OCI-LY7 (cell line): ENCODE measurements around the gene SLCO2A1. TPM values are rescaled to one million over a fixed set of nuclear protein-coding genes. Genes with fewer than 3 reads are reported as not detected.

Experiments used
- BruUV-seq: library from RNA; stranded (reverse); fragments of 400-500 nt; replicated peaks from 2 replicates; lab custom pipeline; 2021; lab: Mats Ljungman, UMichigan
- CTCF ChIA-PET: fragments of 300-600 bp; sonication (Branson Sonifier 250); formaldehyde crosslinking; loops from one replicate; lab custom pipeline; 2022; ENCODE audit warnings: antibody characterized with exemption; ENCODE audit not compliant: unreplicated experiment; lab: Charles Lee
- POLR2A ChIA-PET: fragments of 300-600 bp; sonication (Branson Sonifier 250); formaldehyde crosslinking; loops from one replicate; lab custom pipeline; 2022; ENCODE audit warnings: antibody characterized with exemption; lab: Charles Lee
- DNase-seq: peaks from one replicate; pipeline ENCODE4 v3.0.0-alpha.2; 2015; ENCODE audit warnings: low spot score
- H2AFZ ChIP-seq: fragments of 200-600 bp; sonication (generic), shearing (Covaris generic); 2 replicates; pipeline ENCODE4 v1.6.1; 2014; ENCODE audit warnings: mild to moderate bottlenecking, antibody characterized with exemption, low read length, moderate library complexity
- H3K27ac ChIP-seq: fragments of 200-600 bp; sonication (generic); 2 replicates; pipeline ENCODE4 v1.5.1; 2014; ENCODE audit warnings: mixed run types, low read depth, mild to moderate bottlenecking, moderate library complexity, low read length, inconsistent platforms; ENCODE audit not compliant: poor library complexity, severe bottlenecking
- H3K36me3 ChIP-seq: fragments of 200-600 bp; sonication (generic); 2 replicates; pipeline ENCODE4 v1.6.1; 2014; ENCODE audit warnings: mild to moderate bottlenecking, antibody characterized with exemption, low read length, moderate library complexity, mixed read lengths; ENCODE audit not compliant: insufficient read depth
- H3K4me1 ChIP-seq: fragments of 200-600 bp; sonication (generic); 2 replicates; pipeline ENCODE4 v1.5.1; 2014; ENCODE audit warnings: mild to moderate bottlenecking, low read length; ENCODE audit not compliant: insufficient read depth, poor library complexity, severe bottlenecking
- H3K4me2 ChIP-seq: fragments of 200-600 bp; sonication (generic); 2 replicates; pipeline ENCODE4 v1.6.1; 2014; ENCODE audit warnings: mild to moderate bottlenecking, low read length
- H3K4me3 ChIP-seq: fragments of 200-600 bp; sonication (generic); 2 replicates; pipeline ENCODE4 v1.5.1; 2014; ENCODE audit warnings: mild to moderate bottlenecking, low read depth, low read length; ENCODE audit not compliant: poor library complexity, severe bottlenecking
- H3K79me2 ChIP-seq: fragments of 200-600 bp; sonication (generic); 2 replicates; pipeline ENCODE4 v1.6.1; 2016; ENCODE audit warnings: low read depth, mild to moderate bottlenecking, low read length, moderate library complexity, mixed read lengths; ENCODE audit not compliant: insufficient read depth
- H3K9me2 ChIP-seq: fragments of 200-600 bp; sonication (generic); 2 replicates; pipeline ENCODE4 v1.6.1; 2016; ENCODE audit warnings: mild to moderate bottlenecking, low read length, mixed read lengths; ENCODE audit not compliant: insufficient read depth
- H3K9me3 ChIP-seq: fragments of 200-600 bp; sonication (generic); 2 replicates; pipeline ENCODE4 v1.6.1; 2014; ENCODE audit warnings: mild to moderate bottlenecking, mixed run types, low read length, mixed read lengths
- H4K20me1 ChIP-seq: fragments of 200-600 bp; sonication (generic); 2 replicates; pipeline ENCODE4 v1.6.1; 2014; ENCODE audit warnings: mild to moderate bottlenecking, antibody characterized with exemption, low read length, moderate library complexity, mixed read lengths; ENCODE audit not compliant: insufficient read depth
- EZH2phosphoT487 ChIP-seq: fragments of 200-600 bp; sonication (generic); IDR thresholded peaks from 2 replicates; pipeline ENCODE4 v1.6.1; 2018; ENCODE audit warnings: low read depth, borderline replicate concordance, mild to moderate bottlenecking, mixed run types, antibody characterized with exemption, low read length, moderate library complexity, mixed read lengths
- intact Hi-C: fragments of 100-400 bp; cut with micrococcal nuclease; formaldehyde crosslinking; loops from one replicate; pipeline ENCODE4 v1.10.0; 2022; ENCODE audit not compliant: unreplicated experiment
- total RNA-seq, 2 experiments: library from RNA; depleted of rRNA in 1 of 2; stranded (reverse); fragments of >200 nt in 1 of 2; shearing (Covaris generic) in 1 of 2; gene quantifications; 2 replicates each; pipeline ENCODE4 v1.2.3, GENCODE V29; 2014 to 2022
- TF ChIP-seq, protein P1 (sequence below): fragments of 200-600 bp; sonication (generic); conservative IDR thresholded peaks from 2 replicates; pipeline ENCODE4 v1.5.1; 2014; ENCODE audit warnings: mild to moderate bottlenecking, antibody characterized with exemption, low read length, moderate library complexity, mixed read lengths

SLCO2A1 gene
- total RNA-seq, 2 experiments from 2014 or later = not detected

- ChIA-PET CTCF (no interaction called here), POLR2A (interaction anchor here (0.6 kb wide), 1 partner anchor 1014 kb away, joined by 3 read pairs; no protein-coding TSS in a partner anchor)
- H3K4me1 ChIP-seq = no peaks in the 10 kb centered on the region
- DNase-seq = no peak
- H3K79me2 ChIP-seq = no peaks in the 10 kb centered on the region
- H2AFZ ChIP-seq = no peak overlapping the region
- no peak overlapping the region for H3K27ac ChIP-seq
- no TSS peak for BruUV-seq
- H3K4me2 ChIP-seq = no peak overlapping the region
- TF ChIP-seq, protein P1, sequence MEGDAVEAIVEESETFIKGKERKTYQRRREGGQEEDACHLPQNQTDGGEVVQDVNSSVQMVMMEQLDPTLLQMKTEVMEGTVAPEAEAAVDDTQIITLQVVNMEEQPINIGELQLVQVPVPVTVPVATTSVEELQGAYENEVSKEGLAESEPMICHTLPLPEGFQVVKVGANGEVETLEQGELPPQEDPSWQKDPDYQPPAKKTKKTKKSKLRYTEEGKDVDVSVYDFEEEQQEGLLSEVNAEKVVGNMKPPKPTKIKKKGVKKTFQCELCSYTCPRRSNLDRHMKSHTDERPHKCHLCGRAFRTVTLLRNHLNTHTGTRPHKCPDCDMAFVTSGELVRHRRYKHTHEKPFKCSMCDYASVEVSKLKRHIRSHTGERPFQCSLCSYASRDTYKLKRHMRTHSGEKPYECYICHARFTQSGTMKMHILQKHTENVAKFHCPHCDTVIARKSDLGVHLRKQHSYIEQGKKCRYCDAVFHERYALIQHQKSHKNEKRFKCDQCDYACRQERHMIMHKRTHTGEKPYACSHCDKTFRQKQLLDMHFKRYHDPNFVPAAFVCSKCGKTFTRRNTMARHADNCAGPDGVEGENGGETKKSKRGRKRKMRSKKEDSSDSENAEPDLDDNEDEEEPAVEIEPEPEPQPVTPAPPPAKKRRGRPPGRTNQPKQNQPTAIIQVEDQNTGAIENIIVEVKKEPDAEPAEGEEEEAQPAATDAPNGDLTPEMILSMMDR = no peak
- no peak for TF ChIP-seq EZH2phosphoT487
- no peaks in the 10 kb centered on the region for H3K9me3 ChIP-seq
- no peaks in the 10 kb centered on the region for H4K20me1 ChIP-seq
- no peaks in the 10 kb centered on the region for H3K9me2 ChIP-seq
- intact Hi-C loops = no loop called here
- H3K36me3 ChIP-seq = no peaks in the 10 kb centered on the region
- H3K4me3 ChIP-seq = no peak overlapping the region
These were observed 1.7 kb upstream of the SLCO2A1 start for GRCh38 chr3:134031348-134031915.

DNA sequence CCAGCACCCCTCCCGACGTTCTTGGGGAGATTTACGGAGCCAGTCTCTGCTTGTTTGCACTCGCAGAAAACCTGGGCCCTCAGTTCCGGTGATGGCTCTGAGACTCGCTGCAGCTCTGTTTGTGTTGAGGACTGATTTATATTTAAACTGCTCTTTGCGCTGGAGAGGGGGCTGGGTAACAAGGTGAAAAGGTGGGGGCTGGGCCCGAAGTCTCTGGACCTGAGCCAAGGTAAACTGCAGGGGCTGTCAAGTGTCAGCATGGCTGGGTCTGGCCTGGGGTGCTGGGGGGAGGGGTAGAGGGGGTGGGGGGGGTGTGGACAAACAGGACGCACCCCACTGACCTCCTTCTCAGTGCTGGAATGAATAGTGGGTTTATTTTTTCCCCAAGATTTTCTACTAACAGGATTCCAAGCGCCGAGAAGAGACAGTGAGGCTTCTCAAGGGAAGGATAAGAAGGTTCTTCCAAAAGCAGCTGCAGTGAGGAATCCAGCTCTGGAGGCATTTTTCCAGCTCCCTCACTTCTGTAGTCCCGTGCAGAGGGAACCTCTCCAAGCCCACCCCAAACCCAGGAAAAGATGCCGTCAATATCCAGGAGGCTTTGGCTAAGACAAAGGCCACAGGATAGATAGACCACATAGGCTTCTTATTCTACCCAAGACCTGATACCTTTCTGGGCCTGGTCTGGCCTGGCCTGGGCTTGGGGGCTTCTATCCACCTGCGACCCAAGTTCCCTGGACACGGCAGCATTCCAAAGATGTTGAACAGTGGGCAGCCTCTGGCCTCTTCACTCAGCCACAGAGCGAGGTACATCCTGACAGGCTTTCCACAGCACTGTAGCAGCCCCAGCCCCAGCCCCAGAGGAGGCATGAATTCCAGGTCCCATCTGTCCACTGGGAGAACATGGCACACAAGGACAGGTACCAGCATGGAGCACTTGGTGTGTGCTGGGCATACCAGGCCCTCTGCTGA lies 938 bp upstream of the SLCO2A1 start:
- no peak for DNase-seq
- POLR2A ChIA-PET = no interaction called here
- Histone ChIP-seq H2AFZ (no peak overlapping the region), H3K9me3 (no peaks in the 10 kb centered on the region), H3K36me3 (no peaks in the 10 kb centered on the region), H3K4me2 (no peak overlapping the region), H3K27ac (no peak overlapping the region), H3K9me2 (no peaks in the 10 kb centered on the region), H3K79me2 (no peaks in the 10 kb centered on the region), H3K4me3 (no peak overlapping the region), H4K20me1 (no peaks in the 10 kb centered on the region), H3K4me1 (no peaks in the 10 kb centered on the region)
- intact Hi-C loops = no loop called here
- no TSS peak for BruUV-seq
- TF ChIP-seq, protein P1 = no peak
- no peak for TF ChIP-seq EZH2phosphoT487
- CTCF ChIA-PET = no interaction called here
